GM12891 (cell line): ENCODE data around the gene EMX2.

ENCODE experiments used
- POLR2A ChIP-seq: IDR thresholded peaks from 2 replicates; pipeline ENCODE4 v1.6.1; 2011; ENCODE audit warnings: low read depth, low read length, control low read depth
- POLR2AphosphoS5 ChIP-seq: IDR thresholded peaks from 2 replicates; pipeline ENCODE4 v1.6.1; 2011; ENCODE audit warnings: low read depth, low read length, control low read depth
- TAF1 ChIP-seq: IDR thresholded peaks from 2 replicates; pipeline ENCODE4 v1.6.1; 2011; ENCODE audit warnings: low read depth, low read length, control low read depth

DNA sequence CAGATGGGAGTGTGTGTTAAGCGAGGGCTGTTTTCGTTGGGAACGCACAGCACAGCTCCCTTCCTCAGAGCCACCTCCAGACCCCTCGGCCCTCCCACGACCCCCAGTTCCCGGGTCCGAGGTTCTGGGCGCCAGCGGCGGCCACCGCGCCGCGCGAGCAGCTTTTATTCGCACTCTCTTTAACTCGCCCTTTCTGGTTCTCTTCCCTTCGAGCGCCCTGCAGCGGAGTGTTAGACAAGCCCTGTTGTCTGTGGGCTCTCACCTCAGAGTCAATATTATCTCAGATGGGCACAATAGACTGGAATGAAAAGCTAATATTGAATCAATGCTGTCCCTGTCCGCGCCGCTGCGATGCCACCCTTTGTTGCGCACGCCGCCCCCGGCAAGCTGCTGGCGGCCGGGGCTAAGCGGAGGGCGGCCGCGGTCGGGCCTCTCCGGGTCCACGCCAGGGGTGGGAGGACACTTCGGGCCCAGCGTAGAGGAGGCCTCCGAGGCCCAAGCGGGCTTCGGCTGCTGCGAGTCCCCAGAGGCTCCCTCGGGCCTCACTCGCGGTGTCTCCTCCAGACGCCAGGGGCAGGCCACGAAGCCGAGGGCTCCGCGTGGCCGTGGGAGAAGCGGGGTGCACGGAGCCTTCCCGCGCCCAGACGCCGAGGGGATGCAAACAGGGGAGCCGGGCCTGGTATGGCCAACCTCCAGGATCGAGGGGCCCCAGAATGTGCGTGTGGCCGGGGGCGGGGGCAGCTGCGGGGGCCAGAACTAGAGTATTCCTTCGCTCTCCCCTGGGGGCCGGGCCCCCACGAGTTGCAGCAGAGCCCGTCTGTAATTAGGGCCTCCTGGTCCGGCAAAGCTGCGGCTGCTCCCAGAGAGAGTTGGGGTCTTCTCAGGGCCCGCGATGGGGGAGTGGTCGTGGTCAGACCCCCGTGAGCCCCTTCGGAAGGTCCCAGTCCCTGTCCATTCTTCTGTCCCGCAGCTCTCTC lies 7.9 kb upstream of the EMX2 start:
- TF ChIP-seq POLR2A, result no peak
- no peak for TF ChIP-seq TAF1
- TF ChIP-seq POLR2AphosphoS5, result no peak
